Right hindlimb (tissue), 1 donor: ENCODE measurements around the gene CNNM3.
A peak's percentile ranks its signal among the peaks of the same experiment; 100 is the strongest.

ENCODE experiments used
- DNase-seq: peaks from one replicate; pipeline ENCODE4 v3.0.0-alpha.2; 2018

The CNNM3 gene

GRCh38 chr2:96819876-96820511 is 3.9 kb downstream of the CNNM3 start:
- no peak for DNase-seq

GRCh38 chr2:96821113-96821675 is 5.1 kb downstream of the CNNM3 start:
- no peak for DNase-seq

GRCh38 chr2:96822786-96823185 is 6.7 kb downstream of the CNNM3 start:
- DNase-seq: no peak

GRCh38 chr2:96823198-96823597 is 7.1 kb downstream of the CNNM3 start:
- DNase-seq: no peak

GRCh38 chr2:96824079-96824870 is 8.2 kb downstream of the CNNM3 start:
- no peak for DNase-seq

- DNase-seq: no peak
These were observed 9.0 kb downstream of the CNNM3 start for GRCh38 chr2:96825057-96825456.

- no peak for DNase-seq
These were observed 10.6 kb downstream of the CNNM3 start for GRCh38 chr2:96826546-96827278.

GRCh38 chr2:96828436-96828835 is 12.4 kb downstream of the CNNM3 start:
- no peak for DNase-seq

- DNase-seq: no peak
These were observed 12.8 kb downstream of the CNNM3 start for GRCh38 chr2:96828874-96829273.

- no peak for DNase-seq
These were observed 14.0 kb downstream of the CNNM3 start for GRCh38 chr2:96830044-96830562.

GRCh38 chr2:96831679-96832078 is 15.6 kb downstream of the CNNM3 start:
- no peak for DNase-seq

- DNase-seq: no peak
These were observed 16.3 kb downstream of the CNNM3 start for GRCh38 chr2:96832408-96832753.

- peak; percentile 69 for DNase-seq
These were observed 16.9 kb downstream of the CNNM3 start for GRCh38 chr2:96832754-96833507.

GRCh38 chr2:96835830-96836229 is 19.8 kb downstream of the CNNM3 start:
- no peak for DNase-seq

- DNase-seq: no peak
These were observed 21.5 kb downstream of the CNNM3 start for GRCh38 chr2:96837575-96837974.

- no peak for DNase-seq
These were observed 22.6 kb downstream of the CNNM3 start for GRCh38 chr2:96838345-96839292.

- peak; percentile 51 for DNase-seq
These were observed 23.3 kb downstream of the CNNM3 start for GRCh38 chr2:96839293-96839874.

GRCh38 chr2:96839875-96840850 is 24.1 kb downstream of the CNNM3 start:
- no peak for DNase-seq

- DNase-seq: no peak
These were observed 25.8 kb downstream of the CNNM3 start for GRCh38 chr2:96841701-96842495.
